H9 (cell line): Measurements from ENCODE around the gene GAS2. TPM values are rescaled to one million over a fixed set of nuclear protein-coding genes. Genes with fewer than 3 reads are reported as not detected.

Experiments used
- DNase-seq: peaks from one replicate; pipeline ENCODE4 v3.0.0-alpha.2; 2017
- H2AFZ ChIP-seq: one replicate; pipeline ENCODE4 v1.6.1; 2013; ENCODE audit warnings: mild to moderate bottlenecking, low read length, control low read depth, moderate library complexity
- H2AK5ac ChIP-seq: 2 replicates; pipeline ENCODE4 v1.6.1; 2013; ENCODE audit warnings: low read length, control low read depth, mixed read lengths; ENCODE audit not compliant: insufficient read length
- H2BK120ac ChIP-seq: one replicate; pipeline ENCODE4 v1.6.1; 2013; ENCODE audit warnings: low read depth, mild to moderate bottlenecking, low read length, control low read depth, inconsistent platforms; ENCODE audit not compliant: poor library complexity, severe bottlenecking
- H2BK12ac ChIP-seq: 2 replicates; pipeline ENCODE4 v1.6.1; 2013; ENCODE audit warnings: low read length, control low read depth, mixed read lengths, low read depth; ENCODE audit not compliant: insufficient read length
- H2BK15ac ChIP-seq: 2 replicates; pipeline ENCODE4 v1.6.1; 2013; ENCODE audit warnings: low read depth, low read length, control low read depth
- H2BK20ac ChIP-seq: one replicate; pipeline ENCODE4 v1.6.1; 2013; ENCODE audit warnings: low read depth, mild to moderate bottlenecking, low read length, control low read depth, inconsistent platforms; ENCODE audit not compliant: poor library complexity, severe bottlenecking
- H2BK5ac ChIP-seq: 2 replicates; pipeline ENCODE4 v1.6.1; 2013; ENCODE audit warnings: low read length, control low read depth, mixed read lengths; ENCODE audit not compliant: insufficient read length
- H3K14ac ChIP-seq: 2 replicates; pipeline ENCODE4 v1.6.1; 2013; ENCODE audit warnings: low read length, control low read depth; ENCODE audit not compliant: insufficient read depth
- H3K18ac ChIP-seq: 2 replicates; pipeline ENCODE4 v1.6.1; 2013; ENCODE audit warnings: low read depth, mild to moderate bottlenecking, mixed read lengths, low read length, control low read depth; ENCODE audit not compliant: insufficient read length
- H3K23ac ChIP-seq: 2 replicates; pipeline ENCODE4 v1.6.1; 2013; ENCODE audit warnings: low read length, control low read depth, mixed read lengths, low read depth; ENCODE audit not compliant: insufficient read length
- H3K23me2 ChIP-seq: 2 replicates; pipeline ENCODE4 v1.6.1; 2013; ENCODE audit warnings: low read depth, mild to moderate bottlenecking, mixed read lengths, low read length, control low read depth; ENCODE audit not compliant: insufficient read length, poor library complexity, severe bottlenecking
- H3K27ac ChIP-seq: 2 replicates; pipeline ENCODE4 v1.5.1; 2013; ENCODE audit warnings: low read length, control low read depth, mixed read lengths, low read depth; ENCODE audit not compliant: insufficient read length
- H3K27me3 ChIP-seq: 2 replicates; pipeline ENCODE4 v1.6.1; 2013; ENCODE audit warnings: low read length, control low read depth, inconsistent platforms; ENCODE audit not compliant: insufficient read depth
- H3K4ac ChIP-seq: 2 replicates; pipeline ENCODE4 v1.6.1; 2013; ENCODE audit warnings: low read depth, mild to moderate bottlenecking, control low read depth, inconsistent platforms, low read length, moderate library complexity
- H3K4me1 ChIP-seq: 2 replicates; pipeline ENCODE4 v1.6.1; 2013; ENCODE audit warnings: low read length, control low read depth, inconsistent platforms; ENCODE audit not compliant: insufficient read depth
- H3K4me2 ChIP-seq: 2 replicates; pipeline ENCODE4 v1.6.1; 2013; ENCODE audit warnings: low read length, control low read depth, mixed read lengths; ENCODE audit not compliant: insufficient read length, insufficient read depth
- H3K56ac ChIP-seq: 2 replicates; pipeline ENCODE4 v1.6.1; 2013; ENCODE audit warnings: low read depth, mild to moderate bottlenecking, mixed read lengths, low read length, control low read depth; ENCODE audit not compliant: insufficient read length
- H3K79me1 ChIP-seq: 2 replicates; pipeline ENCODE4 v1.6.1; 2013; ENCODE audit warnings: low read depth, mild to moderate bottlenecking, moderate library complexity, low read length, control low read depth, inconsistent platforms; ENCODE audit not compliant: insufficient read depth, poor library complexity, severe bottlenecking
- H3K79me2 ChIP-seq: 2 replicates; pipeline ENCODE4 v1.6.1; 2013; ENCODE audit warnings: low read length, control low read depth, inconsistent platforms; ENCODE audit not compliant: insufficient read depth
- H3K9ac ChIP-seq: 2 replicates; pipeline ENCODE4 v1.6.1; 2013; ENCODE audit warnings: low read length, control low read depth, mixed read lengths; ENCODE audit not compliant: insufficient read length; ENCODE audit errors: extremely low read depth
- H3K9me3 ChIP-seq: one replicate; pipeline ENCODE4 v1.6.1; 2013; ENCODE audit warnings: low read depth, low read length, inconsistent platforms; ENCODE audit not compliant: control insufficient read depth
- H3T11ph ChIP-seq: one replicate; pipeline ENCODE4 v1.6.1; 2013; ENCODE audit warnings: mild to moderate bottlenecking, low read length, control low read depth, inconsistent platforms
- H4K20me1 ChIP-seq: one replicate; pipeline ENCODE4 v1.6.1; 2013; ENCODE audit not compliant: control insufficient read depth, insufficient read length, insufficient read depth
- H4K5ac ChIP-seq: 2 replicates; pipeline ENCODE4 v1.6.1; 2013; ENCODE audit warnings: low read depth, mild to moderate bottlenecking, mixed read lengths, low read length, control low read depth; ENCODE audit not compliant: insufficient read length
- H4K8ac ChIP-seq: replicated peaks from 2 replicates; pipeline ENCODE4 v1.6.1; 2013; ENCODE audit warnings: low read length, control low read depth, mixed read lengths, low read depth; ENCODE audit not compliant: insufficient read length
- H4K91ac ChIP-seq: 2 replicates; pipeline ENCODE4 v1.6.1; 2013; ENCODE audit warnings: low read depth, mild to moderate bottlenecking, moderate library complexity, mixed read lengths, low read length, control low read depth; ENCODE audit not compliant: insufficient read length
- H3K27ac Mint-ChIP-seq, 3 experiments: 2 replicates in 2 of 3; 3 replicates in 1 of 3; pipeline ENCODE4 v1.8.0; 2020 to 2021; ENCODE audit warnings: mixed read lengths in 3 of 3, mild to moderate bottlenecking in 1 of 3, moderate library complexity in 1 of 3
- H3K27me3 Mint-ChIP-seq: 2 replicates; pipeline ENCODE4 v1.8.0; 2021; ENCODE audit warnings: low read depth, mild to moderate bottlenecking, moderate library complexity, mixed read lengths
- H3K36me3 Mint-ChIP-seq, 3 experiments: 2 replicates in 2 of 3; 3 replicates in 1 of 3; pipeline ENCODE4 v1.8.0; 2020 to 2021; ENCODE audit warnings: low read depth in 3 of 3, mixed read lengths in 3 of 3; ENCODE audit not compliant: insufficient read depth in 1 of 3
- H3K4me1 Mint-ChIP-seq, 2 experiments: 2 replicates each; pipeline ENCODE4 v1.8.0; 2020; ENCODE audit warnings: mixed read lengths in 2 of 2
- H3K4me3 Mint-ChIP-seq, 2 experiments: 2 replicates in 1 of 2; 3 replicates in 1 of 2; pipeline ENCODE4 v1.8.0; 2020 to 2021; ENCODE audit warnings: mild to moderate bottlenecking in 2 of 2, mixed read lengths in 2 of 2, moderate library complexity in 1 of 2
- H3K9me3 Mint-ChIP-seq, 2 experiments: 2 replicates in 1 of 2; 3 replicates in 1 of 2; pipeline ENCODE4 v1.8.0; 2020; ENCODE audit warnings: mild to moderate bottlenecking in 2 of 2, mixed read lengths in 2 of 2, moderate library complexity in 1 of 2
- WGBS: extraction: QIAGEN DNeasy Blood & Tissue Kit; methylation state at CpG from one replicate; pipeline ENCODE4 v1.1.7; 2013; ENCODE audit warnings: missing lambda C conversion rate, low lambda C conversion rate, mixed read lengths; ENCODE audit not compliant: insufficient read length; ENCODE audit errors: extremely low coverage; 5-methylcytosine and 5-hydroxymethylcytosine counted together
- total RNA-seq: library from RNA; stranded (reverse); gene quantifications from 2 replicates; pipeline ENCODE4 v1.2.1, GENCODE V29; 2021
- TF ChIP-seq, protein P1 (sequence below): fragments of 200-600 bp; sonication (generic); conservative IDR thresholded peaks from 3 replicates; pipeline ENCODE4 v1.8.0; 2021; ENCODE audit warnings: antibody characterized with exemption, mild to moderate bottlenecking

GAS2 gene
- total RNA-seq, 1 experiment from 2014 or later, result 1.7 TPM

DNA sequence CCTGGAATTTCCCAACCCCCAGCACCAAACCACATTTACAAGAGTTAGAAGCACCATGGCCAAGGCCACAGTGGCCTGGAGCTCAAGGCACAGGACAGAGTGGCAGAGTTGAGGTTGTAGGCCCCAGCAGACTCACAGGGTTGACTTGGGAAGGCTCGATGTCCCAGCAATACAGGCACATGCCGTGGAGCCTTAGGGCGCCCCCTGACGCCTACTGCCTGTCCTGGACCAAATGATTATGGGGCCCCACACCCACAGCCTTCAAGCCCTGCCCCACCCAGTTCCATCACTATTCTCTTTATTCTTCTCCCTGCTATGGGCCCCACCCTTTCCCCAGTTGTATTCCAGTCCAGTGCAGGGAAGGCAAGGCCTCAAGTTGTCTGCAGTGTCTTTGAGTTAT is 193.8 kb downstream of the GAS2 start, which contains the start of gene CCDC179:
CCDC179 (minus strand) TSS at position 234 of the 400 bp plus-strand sequence; CDS start at position 181, 53 bp downstream.
- H3K23me2 ChIP-seq, result no peaks in the 10 kb centered on the region
- H3K27ac ChIP-seq, result no peak within 1 kb of the TSS
- no peaks in the 10 kb centered on the region for H3K27me3 ChIP-seq
- no peak within 1 kb of the TSS for H2BK120ac ChIP-seq
- H3K79me1 ChIP-seq, result no peaks in the 10 kb centered on the region
- H3K4me1 ChIP-seq, result no peaks in the 10 kb centered on the region; the same call in 1 of the 2 replicates
- H3K4ac ChIP-seq, result no peak within 1 kb of the TSS
- DNase-seq, result peak; percentile 27
- H3K18ac ChIP-seq, result no peak within 1 kb of the TSS
- no peak within 1 kb of the TSS for H4K91ac ChIP-seq
- no peak within 1 kb of the TSS for H2BK15ac ChIP-seq
- no CpG with 5 or more reads among the region's 4 CpGs for WGBS
- no peak within 1 kb of the TSS for H2BK12ac ChIP-seq
- H3K9me3 ChIP-seq, result no peaks in the 10 kb centered on the region
- no peak within 1 kb of the TSS for H3K9ac ChIP-seq
- no peak within 1 kb of the TSS for H3K56ac ChIP-seq
- no peak within 1 kb of the TSS for H2BK20ac ChIP-seq
- H3K4me2 ChIP-seq, result no peak within 1 kb of the TSS
- TF ChIP-seq, protein P1, sequence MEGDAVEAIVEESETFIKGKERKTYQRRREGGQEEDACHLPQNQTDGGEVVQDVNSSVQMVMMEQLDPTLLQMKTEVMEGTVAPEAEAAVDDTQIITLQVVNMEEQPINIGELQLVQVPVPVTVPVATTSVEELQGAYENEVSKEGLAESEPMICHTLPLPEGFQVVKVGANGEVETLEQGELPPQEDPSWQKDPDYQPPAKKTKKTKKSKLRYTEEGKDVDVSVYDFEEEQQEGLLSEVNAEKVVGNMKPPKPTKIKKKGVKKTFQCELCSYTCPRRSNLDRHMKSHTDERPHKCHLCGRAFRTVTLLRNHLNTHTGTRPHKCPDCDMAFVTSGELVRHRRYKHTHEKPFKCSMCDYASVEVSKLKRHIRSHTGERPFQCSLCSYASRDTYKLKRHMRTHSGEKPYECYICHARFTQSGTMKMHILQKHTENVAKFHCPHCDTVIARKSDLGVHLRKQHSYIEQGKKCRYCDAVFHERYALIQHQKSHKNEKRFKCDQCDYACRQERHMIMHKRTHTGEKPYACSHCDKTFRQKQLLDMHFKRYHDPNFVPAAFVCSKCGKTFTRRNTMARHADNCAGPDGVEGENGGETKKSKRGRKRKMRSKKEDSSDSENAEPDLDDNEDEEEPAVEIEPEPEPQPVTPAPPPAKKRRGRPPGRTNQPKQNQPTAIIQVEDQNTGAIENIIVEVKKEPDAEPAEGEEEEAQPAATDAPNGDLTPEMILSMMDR, result no peak
- Mint-ChIP-seq H3K4me3 (no peak within 1 kb of the TSS), H3K27me3 (no peaks in the 10 kb centered on the region; the same call in 1 of the 2 replicates), H3K4me1 (peaks cover 4 to 7% of the 10 kb centered on the region in 2 experiments), H3K9me3 (peaks cover 1 to 2% of the 10 kb centered on the region in 2 experiments; a peak in 1 of 5 replicates), H3K36me3 (peaks cover 0 to 7% (median 0%) of the 10 kb centered on the region in 3 experiments; a peak in 2 of 7 replicates), H3K27ac (peak within 1 kb of the TSS in 1 of 3 experiments; percentile 49; a peak in 1 of 7 replicates)
- no peak within 1 kb of the TSS for H2AK5ac ChIP-seq
- H3K79me2 ChIP-seq, result no peaks in the 10 kb centered on the region
- H3T11ph ChIP-seq, result no peak within 1 kb of the TSS
- no peak within 1 kb of the TSS for H4K8ac ChIP-seq
- no peak within 1 kb of the TSS for H2AFZ ChIP-seq
- H3K23ac ChIP-seq, result no peak within 1 kb of the TSS
- no peak within 1 kb of the TSS for H4K5ac ChIP-seq
- H2BK5ac ChIP-seq, result no peak within 1 kb of the TSS
- H4K20me1 ChIP-seq, result no peaks in the 10 kb centered on the region
- H3K14ac ChIP-seq, result no peak within 1 kb of the TSS

Other genes starting within 250 kb of the GAS2 start
- gene FANCF, start 40.8 kb upstream of the GAS2 start, total RNA-seq, result 15.3 and 17.8 TPM in 2 replicates
- 10.4 TPM in 2 replicates for gene SVIP, start 163.2 kb downstream of the GAS2 start, total RNA-seq
- not detected in 2 replicates for gene CCDC179, start 193.9 kb downstream of the GAS2 start, total RNA-seq